Measurements from ENCODE around the gene TRMT112.
A peak's percentile ranks its signal among the peaks of the same experiment; 100 is the strongest.
"Not testable (repeated sequence)": the region's sequence is repeated elsewhere in the genome, so short reads cannot be mapped to it uniquely, and the experiment has no call there.

Gene TRMT112

GRCh38 chr11:64314805-64315561 is 2.4 kb downstream of the TRMT112 start:
- no peak for TF ChIP-seq CTCF (IDR thresholded peaks at IDR 0.05; ENCODE audit: low read depth, low read length)
- H3K4me3 ChIP-seq (replicated peaks in 1 of 2; ENCODE audit: low read depth in 2 of 2, low read length in 2 of 2): no peak overlapping the region

GRCh38 chr11:64314146-64314804 is 3.1 kb downstream of the TRMT112 start:
- H3K4me3 ChIP-seq (replicated peaks in 1 of 2; ENCODE audit: low read depth in 2 of 2, low read length in 2 of 2): peak overlapping the region in 1 of 2 donors; percentile 28
- DNase-seq (ENCODE audit: low read depth in 2 of 2): no peak
- TF ChIP-seq CTCF (IDR thresholded peaks at IDR 0.05; ENCODE audit: low read depth, low read length): peak; percentile 42

More at GRCh38 chr11:64314805-64315561, 2.4 kb downstream of the TRMT112 start:
- no peak for DNase-seq (ENCODE audit: low read depth in 2 of 2)

- peak; percentile 50 to 60 for DNase-seq (ENCODE audit: low read depth in 2 of 2)
These were observed 3.7 kb downstream of the TRMT112 start for GRCh38 chr11:64313491-64314145.

DNA sequence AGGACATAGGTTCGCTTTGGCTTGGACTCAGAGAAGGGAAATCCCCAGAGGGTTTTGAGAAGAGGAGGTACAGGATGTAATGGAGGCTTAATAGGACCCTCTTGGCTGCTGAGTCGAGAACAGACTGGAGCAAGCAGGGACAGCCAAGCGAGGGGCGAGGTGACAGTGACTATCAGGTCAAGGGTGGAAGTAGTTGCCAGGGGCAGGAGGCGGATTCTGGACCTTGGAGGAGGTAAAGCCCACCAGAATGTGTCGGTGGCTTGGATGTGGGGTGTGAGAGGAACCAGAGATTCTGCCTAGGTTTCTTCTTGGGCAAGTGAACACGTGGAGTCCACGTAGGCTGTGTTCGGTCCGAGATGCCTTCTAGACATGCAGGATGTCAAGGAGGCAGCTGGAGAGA is 4.4 kb downstream of the TRMT112 start:
- DNase-seq (ENCODE audit: low read depth in 2 of 2): no peak
- TF ChIP-seq CTCF (IDR thresholded peaks at IDR 0.05; ENCODE audit: low read depth, low read length): no peak
- H3K4me3 ChIP-seq (replicated peaks in 1 of 2; ENCODE audit: low read depth in 2 of 2, low read length in 2 of 2): no peak overlapping the region

More at GRCh38 chr11:64313491-64314145, 3.7 kb downstream of the TRMT112 start:
- H3K4me3 ChIP-seq (replicated peaks in 1 of 2; ENCODE audit: low read depth in 2 of 2, low read length in 2 of 2): peak overlapping the region in 1 of 2 donors; percentile 28
- TF ChIP-seq CTCF (IDR thresholded peaks at IDR 0.05; ENCODE audit: low read depth, low read length): no peak

DNA sequence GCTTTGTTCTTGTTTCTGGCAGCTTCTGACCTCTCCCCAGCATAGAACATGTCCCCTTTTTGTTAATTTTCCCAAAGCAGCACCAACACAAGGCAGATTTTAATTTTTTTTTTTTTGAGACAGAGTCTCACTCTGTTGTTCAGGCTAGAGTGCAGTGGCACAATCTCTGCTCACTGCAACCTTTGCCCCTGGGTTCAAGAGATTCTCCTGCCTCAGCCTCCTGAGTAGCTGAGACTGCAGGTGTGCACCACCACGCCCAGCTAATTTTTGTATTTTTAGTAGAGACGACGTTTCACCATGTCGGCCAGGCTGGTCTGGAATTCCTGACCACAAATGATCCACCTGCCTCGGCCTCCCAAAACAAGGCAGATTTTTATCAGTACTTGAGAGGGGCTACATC is 9.6 kb downstream of the TRMT112 start:
- DNase-seq (ENCODE audit: low read depth in 2 of 2); H3K4me3 ChIP-seq (replicated peaks in 1 of 2; ENCODE audit: low read depth in 2 of 2, low read length in 2 of 2): not testable (repeated sequence)

- no peak for TF ChIP-seq CTCF (IDR thresholded peaks at IDR 0.05; ENCODE audit: low read depth, low read length)
- peak in 1 of 2 donors; percentile 64 for DNase-seq (ENCODE audit: low read depth in 2 of 2)
- peak overlapping the region in 1 of 2 donors; percentile 71 for H3K4me3 ChIP-seq (replicated peaks in 1 of 2; ENCODE audit: low read depth in 2 of 2, low read length in 2 of 2)
These were observed 10.3 kb downstream of the TRMT112 start for GRCh38 chr11:64306876-64307622.
